ENCODE results near the gene BTG1. TPM values are rescaled to one million over a fixed set of nuclear protein-coding genes. Genes with fewer than 3 reads are reported as not detected.

The BTG1 gene
- total RNA-seq, 4 donors from 2014 or later = 103 to 178 (median 156) TPM

DNA sequence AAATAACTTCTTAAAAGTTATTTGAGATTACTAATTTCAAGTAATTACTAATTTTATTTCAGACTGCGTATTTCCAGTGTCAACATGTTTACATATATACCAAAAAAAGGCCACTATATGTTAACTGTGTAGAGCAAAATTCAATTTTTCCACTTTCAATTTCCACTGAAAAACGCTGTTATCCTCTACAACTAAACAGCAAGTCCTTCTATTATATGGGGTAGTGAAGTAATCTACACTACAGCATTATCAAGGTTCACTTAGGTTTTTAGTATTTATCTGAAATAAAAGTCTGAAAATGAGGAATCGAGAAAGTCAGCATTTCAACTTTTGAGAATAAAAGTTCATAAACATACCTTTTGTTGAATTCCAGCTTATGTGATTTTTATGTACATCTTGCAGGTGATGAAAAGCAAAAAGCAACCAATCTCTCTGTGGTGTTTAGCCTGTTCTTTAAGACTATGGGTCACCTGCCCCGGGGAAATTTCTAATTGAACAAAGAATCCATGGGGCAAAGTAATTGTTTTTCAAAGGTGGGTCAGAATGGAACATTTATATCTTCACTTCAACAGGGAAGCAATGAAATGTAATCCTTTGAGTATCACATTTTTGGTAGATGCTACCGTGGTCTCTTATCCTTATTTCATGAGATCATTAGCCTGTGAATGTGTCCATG lies 3.3 kb downstream of the BTG1 start:
- Histone ChIP-seq H3K36me3 (peaks cover 19% of the 10 kb centered on the region), H3K27ac (peak overlapping the region; percentile 93), H3K27me3 (no peaks in the 10 kb centered on the region), H3K4me3 (peak overlapping the region; percentile 83), H3K4me1 (peaks cover 41% of the 10 kb centered on the region), H3K9me3 (no peaks in the 10 kb centered on the region)
- 15% methylated on average over 5 of the region's 5 CpGs for WGBS
- TF ChIP-seq, protein P1, sequence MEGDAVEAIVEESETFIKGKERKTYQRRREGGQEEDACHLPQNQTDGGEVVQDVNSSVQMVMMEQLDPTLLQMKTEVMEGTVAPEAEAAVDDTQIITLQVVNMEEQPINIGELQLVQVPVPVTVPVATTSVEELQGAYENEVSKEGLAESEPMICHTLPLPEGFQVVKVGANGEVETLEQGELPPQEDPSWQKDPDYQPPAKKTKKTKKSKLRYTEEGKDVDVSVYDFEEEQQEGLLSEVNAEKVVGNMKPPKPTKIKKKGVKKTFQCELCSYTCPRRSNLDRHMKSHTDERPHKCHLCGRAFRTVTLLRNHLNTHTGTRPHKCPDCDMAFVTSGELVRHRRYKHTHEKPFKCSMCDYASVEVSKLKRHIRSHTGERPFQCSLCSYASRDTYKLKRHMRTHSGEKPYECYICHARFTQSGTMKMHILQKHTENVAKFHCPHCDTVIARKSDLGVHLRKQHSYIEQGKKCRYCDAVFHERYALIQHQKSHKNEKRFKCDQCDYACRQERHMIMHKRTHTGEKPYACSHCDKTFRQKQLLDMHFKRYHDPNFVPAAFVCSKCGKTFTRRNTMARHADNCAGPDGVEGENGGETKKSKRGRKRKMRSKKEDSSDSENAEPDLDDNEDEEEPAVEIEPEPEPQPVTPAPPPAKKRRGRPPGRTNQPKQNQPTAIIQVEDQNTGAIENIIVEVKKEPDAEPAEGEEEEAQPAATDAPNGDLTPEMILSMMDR (IDR thresholded peaks at IDR 0.05) = no peak
- TF ChIP-seq POLR2AphosphoS5 (IDR thresholded peaks at IDR 0.05) = no peak
- no peak for TF ChIP-seq EP300 (IDR thresholded peaks at IDR 0.05)
- no peak for TF ChIP-seq POLR2A (IDR thresholded peaks at IDR 0.05)
- DNase-seq (ENCODE audit: low spot score in 2 of 2) = no peak

DNA sequence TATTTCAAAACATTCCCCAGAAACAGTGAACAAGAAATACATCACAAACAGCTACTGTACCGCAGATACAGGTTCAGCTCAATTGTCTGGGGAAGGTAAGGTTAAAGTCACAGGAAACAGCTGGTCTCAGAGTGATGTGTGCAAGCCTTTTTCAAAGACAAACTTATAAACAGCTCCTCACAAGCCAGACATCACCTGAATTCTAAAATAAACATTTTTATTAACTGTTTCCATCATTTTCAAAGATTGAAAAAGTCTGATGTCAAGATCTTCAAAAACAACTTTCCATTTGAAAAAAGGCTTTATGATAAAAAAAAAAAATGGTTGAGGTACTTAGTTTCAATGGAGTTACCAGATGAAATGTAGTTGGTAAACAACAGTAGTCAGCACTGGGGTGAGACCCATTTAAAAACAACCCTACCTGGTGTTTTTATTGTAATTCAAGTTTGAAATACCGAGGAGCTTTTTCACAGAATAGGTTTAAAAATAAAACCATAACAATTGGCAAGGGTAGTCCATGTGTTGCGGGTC lies 4.0 kb downstream of the BTG1 start:
- no peak for DNase-seq (ENCODE audit: low spot score in 2 of 2)
- WGBS = 17% methylated on average over 3 of the region's 3 CpGs
- Histone ChIP-seq H3K36me3 (peaks cover 19% of the 10 kb centered on the region), H3K27ac (peak overlapping the region; percentile 41), H3K27me3 (no peaks in the 10 kb centered on the region), H3K4me1 (peaks cover 43% of the 10 kb centered on the region), H3K9me3 (no peaks in the 10 kb centered on the region), H3K4me3 (peak overlapping the region; percentile 83)
- TF ChIP-seq, protein P1 (IDR thresholded peaks at IDR 0.05) = no peak
- TF ChIP-seq POLR2A (IDR thresholded peaks at IDR 0.05) (no peak), EP300 (IDR thresholded peaks at IDR 0.05) (no peak), POLR2AphosphoS5 (IDR thresholded peaks at IDR 0.05) (no peak)

DNA sequence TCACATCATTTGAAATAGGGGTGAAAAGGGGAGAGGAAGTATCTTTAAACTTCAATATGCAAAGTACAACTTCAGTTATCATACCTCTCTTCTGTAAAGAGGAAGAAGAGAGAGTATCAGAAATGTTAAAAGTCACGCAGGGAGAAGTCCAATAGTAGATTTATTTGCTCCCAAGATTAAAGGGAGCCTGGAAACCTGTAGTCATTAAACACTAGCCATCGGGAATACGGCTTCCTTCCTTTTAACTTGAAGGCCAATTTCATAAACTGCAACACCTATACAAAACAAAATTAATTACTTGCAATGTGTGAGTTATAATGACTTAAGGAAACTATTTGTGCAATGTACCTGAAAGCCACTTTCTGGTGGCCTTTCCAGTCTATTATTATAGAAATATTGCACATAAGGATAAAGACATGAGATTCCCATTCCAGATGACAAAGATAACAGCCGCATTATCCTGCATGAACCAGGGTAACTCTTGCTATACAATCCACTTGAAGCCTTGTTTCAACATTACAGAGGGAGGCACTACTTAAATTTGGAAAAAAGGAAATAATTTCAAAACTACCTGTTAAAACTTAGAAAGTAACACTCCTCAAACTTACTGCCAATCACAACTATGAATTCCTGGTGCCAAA lies 4.6 kb downstream of the BTG1 start:
- TF ChIP-seq POLR2AphosphoS5 (IDR thresholded peaks at IDR 0.05) (no peak), EP300 (IDR thresholded peaks at IDR 0.05) (no peak), POLR2A (IDR thresholded peaks at IDR 0.05) (no peak)
- TF ChIP-seq, protein P1 (IDR thresholded peaks at IDR 0.05) = no peak
- Histone ChIP-seq H3K4me1 (peaks cover 50% of the 10 kb centered on the region), H3K4me3 (peak overlapping the region; percentile 83), H3K27me3 (no peaks in the 10 kb centered on the region), H3K27ac (peak overlapping the region; percentile 28), H3K9me3 (no peaks in the 10 kb centered on the region), H3K36me3 (peaks cover 19% of the 10 kb centered on the region)
- DNase-seq (ENCODE audit: low spot score in 2 of 2) = no peak
- 18% methylated on average over 4 of the region's 4 CpGs for WGBS

DNA sequence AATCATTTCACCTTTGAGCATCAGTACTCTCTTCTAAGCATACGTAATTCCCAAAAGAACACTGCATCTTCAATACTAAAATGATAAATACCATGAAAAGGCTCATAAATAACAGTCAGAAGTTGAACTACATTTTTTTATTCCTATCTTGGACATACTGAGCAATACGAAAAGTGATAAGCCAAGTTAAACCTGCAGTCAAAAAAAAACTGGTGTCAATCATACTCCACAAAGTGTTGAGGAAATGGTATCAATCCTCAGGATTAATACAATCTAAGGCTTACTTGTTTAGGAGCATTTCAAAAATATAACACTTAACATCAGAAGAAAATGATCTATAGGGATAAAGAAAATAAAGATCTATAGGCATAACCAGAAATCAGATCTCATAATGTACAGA lies 5.5 kb downstream of the BTG1 start:
- no peak for DNase-seq (ENCODE audit: low spot score in 2 of 2)
- no peaks in the 10 kb centered on the region for H3K9me3 ChIP-seq
- H3K4me3 ChIP-seq = peak overlapping the region; percentile 83
- no peaks in the 10 kb centered on the region for H3K27me3 ChIP-seq
- peak overlapping the region; percentile 28 for H3K27ac ChIP-seq
- TF ChIP-seq, protein P1 (IDR thresholded peaks at IDR 0.05) = no peak
- TF ChIP-seq POLR2AphosphoS5 (IDR thresholded peaks at IDR 0.05) (no peak), POLR2A (IDR thresholded peaks at IDR 0.05) (no peak), EP300 (IDR thresholded peaks at IDR 0.05) (no peak)
- H3K36me3 ChIP-seq = peaks cover 19% of the 10 kb centered on the region
- H3K4me1 ChIP-seq = peaks cover 58% of the 10 kb centered on the region
- WGBS = 28% methylated on average over 2 of the region's 2 CpGs

DNA sequence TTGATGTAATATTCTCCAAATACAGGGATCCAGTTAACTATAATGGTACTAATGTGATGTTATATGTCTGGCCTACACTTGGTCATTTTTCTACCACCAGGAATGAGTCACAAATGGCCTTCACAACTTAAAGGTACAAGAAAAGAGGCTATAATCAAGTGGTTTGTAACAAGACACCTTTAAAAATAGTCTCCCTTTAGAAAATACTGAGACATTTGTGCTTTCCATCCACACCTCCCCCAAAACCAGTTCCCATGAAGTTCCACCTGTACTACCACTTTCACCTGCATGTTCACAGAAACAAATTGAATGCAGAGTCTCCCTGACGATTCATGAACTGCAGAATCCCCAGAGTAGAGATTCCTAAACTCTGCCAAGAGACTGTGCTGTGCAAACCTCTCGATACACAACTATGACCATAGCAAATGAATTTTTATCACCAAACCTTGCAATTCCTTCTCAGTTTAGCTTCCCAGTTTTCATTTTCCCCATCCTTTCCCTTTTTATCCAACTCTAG lies 6.0 kb downstream of the BTG1 start:
- H3K4me1 ChIP-seq = peaks cover 63% of the 10 kb centered on the region
- TF ChIP-seq POLR2A (IDR thresholded peaks at IDR 0.05) (no peak), EP300 (IDR thresholded peaks at IDR 0.05) (no peak), POLR2AphosphoS5 (IDR thresholded peaks at IDR 0.05) (no peak)
- TF ChIP-seq, protein P1 (IDR thresholded peaks at IDR 0.05) = no peak
- no peaks in the 10 kb centered on the region for H3K9me3 ChIP-seq
- DNase-seq (ENCODE audit: low spot score in 2 of 2) = no peak
- peak overlapping the region; percentile 28 for H3K27ac ChIP-seq
- WGBS = 10% methylated on average over 2 of the region's 2 CpGs
- H3K36me3 ChIP-seq = peaks cover 19% of the 10 kb centered on the region
- peak overlapping the region; percentile 83 for H3K4me3 ChIP-seq
- H3K27me3 ChIP-seq = no peaks in the 10 kb centered on the region
